Measurements from ENCODE around the gene FN1.
"Not testable (repeated sequence)": the region's sequence is repeated elsewhere in the genome, so short reads cannot be mapped to it uniquely, and the experiment has no call there.

The FN1 gene

DNA sequence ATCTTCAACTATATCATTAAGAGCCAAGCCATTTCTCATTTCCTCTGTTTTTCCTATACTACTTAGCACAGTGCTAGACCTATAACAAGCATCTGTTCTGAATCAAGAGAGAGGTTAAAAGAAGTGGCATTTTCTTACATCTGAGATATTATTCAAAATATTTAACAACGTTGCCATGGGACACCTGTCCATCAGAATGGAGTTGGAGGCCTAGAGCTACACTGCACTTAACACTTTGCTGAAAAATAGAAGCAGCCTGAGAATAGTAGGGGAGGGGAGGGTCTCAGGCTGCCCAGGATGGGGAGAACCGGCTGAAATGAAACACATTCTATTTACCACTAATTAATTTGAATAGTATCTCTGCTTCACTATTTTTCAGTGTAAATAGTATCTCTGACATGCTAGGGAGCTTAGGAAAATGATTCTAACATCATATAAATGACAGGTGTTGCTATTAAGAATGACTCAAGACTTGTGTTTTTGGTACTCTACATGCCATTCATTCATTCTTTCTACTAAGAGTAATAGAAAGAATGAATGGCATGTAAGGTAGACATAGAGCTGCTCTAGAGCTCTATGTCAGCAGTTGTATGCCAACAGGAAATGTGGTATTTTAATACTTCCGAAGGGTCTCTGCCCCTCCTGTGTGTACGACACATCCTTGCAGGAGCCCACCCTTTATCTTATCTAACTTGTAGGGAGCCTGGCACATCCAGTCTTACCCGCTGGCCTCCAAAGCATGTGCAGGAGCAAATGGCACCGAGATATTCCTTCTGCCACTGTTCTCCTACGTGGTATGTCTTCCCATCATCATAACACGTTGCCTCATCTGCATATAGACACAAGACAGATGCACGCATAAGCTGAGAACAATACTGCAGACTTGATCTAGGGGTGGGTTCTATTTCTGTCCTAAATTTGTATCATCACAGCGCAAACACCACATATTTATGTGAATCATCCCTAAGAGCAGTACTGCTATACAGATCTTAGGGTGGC lies 71.4 kb downstream of the FN1 start:
- DNase-seq: no peak

DNA sequence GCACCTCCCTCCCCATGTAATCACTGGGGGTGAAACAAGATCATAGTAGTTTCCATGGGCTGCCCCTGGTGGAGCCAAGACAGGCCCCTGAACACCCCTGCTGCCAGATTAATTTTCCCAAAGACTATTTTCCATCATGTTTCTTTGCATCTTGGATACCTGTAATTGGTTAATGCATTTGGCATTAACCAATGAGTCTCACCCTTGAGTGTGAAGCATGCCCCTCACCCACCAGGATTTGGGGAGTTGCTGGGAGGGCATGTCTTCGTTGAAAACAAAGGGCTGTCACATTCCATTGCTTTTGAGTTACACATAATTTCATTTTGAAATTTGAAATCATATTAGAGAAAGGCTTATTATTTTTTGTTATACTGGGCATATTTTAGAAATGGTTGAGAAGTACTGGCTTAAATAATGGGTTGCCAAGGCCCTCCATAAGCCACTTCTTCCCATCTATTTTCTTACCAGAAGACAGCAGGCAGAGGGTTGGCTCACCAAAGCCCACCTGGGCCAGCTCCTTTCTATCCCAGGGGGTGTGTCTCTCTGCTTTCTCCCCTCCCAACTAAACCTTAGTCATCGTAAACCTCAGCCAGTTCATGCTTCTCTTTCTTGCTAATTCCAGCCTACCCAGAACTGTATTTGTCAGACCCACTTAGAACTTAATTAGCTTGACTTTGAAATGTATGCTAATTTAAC lies 72.3 kb downstream of the FN1 start:
- DNase-seq: no peak

DNA sequence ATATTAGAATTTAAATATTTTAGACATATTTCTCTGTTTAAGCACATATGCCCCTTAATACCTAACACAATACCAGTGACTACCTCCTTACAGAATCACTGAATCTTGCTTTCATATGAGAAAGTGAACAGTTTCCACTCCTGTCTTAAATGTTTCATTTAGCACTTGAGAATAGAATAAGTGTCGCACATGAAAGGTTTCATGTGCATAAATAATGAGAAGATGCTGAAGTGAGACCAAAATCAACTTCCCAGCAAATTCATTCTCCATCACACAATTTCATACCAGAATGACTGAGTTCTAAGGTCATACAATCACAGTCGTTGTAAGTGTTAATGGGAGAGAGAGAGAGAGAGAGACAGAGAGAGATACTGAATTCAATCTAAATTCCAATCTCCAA lies 72.8 kb downstream of the FN1 start:
- no peak for DNase-seq

GRCh38 chr2:215362562-215362904 lies 73.3 kb downstream of the FN1 start:
- DNase-seq: no peak

DNA sequence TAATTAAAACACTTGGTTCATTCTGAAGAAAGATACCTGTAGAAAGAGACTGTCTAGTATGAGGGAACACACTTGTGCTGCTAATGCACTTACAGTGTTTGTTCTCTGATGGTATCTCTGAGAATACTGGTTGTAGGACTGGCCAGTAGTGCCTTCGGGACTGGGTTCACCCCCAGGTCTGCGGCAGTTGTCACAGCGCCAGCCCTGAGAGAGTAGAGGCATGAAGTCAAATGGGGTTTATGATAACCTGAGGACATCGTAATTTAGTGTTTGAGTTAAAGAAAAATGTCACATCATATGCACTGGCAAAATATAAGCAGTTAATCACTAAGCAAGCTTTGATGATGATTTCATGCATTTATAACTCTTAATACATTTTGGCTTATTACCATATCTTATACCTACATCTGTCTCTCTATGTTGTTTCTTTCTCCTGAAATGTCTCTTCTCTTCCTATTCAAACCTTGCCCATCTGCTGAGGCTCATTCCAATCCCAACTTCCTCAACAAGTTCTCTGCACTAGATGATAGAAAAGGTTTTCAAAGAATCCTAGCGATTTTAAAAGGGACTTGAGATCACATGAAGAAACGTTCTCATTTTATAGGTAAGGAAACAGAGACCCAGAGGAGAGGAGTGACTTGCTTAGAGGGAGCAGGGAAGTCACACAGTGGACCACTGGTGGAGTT lies 73.8 kb downstream of the FN1 start:
- DNase-seq: no peak

- no peak for DNase-seq
Observed at GRCh38 chr2:215361211-215361875, 74.5 kb downstream of the FN1 start.

DNA sequence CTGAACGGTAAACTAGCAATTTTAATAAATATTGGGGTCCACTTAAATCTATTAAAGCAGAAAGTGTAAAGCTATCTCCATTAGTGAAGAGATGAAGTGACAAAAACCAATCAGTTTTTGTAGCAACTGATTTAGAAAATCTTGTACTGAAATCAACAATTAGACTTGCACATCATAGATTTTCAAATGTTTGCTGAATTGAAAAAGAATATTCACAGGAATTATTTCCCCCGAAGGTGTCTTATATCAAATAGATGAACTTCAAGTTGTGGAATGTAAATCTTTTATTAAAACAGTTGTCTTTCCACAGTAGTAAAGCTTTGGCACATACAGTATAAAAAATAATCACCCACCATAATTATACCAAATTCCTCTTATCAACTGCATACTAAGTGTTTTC lies 75.3 kb downstream of the FN1 start:
- no peak for DNase-seq

GRCh38 chr2:215360059-215360458 lies 75.8 kb downstream of the FN1 start:
- not testable (repeated sequence) for DNase-seq

DNA sequence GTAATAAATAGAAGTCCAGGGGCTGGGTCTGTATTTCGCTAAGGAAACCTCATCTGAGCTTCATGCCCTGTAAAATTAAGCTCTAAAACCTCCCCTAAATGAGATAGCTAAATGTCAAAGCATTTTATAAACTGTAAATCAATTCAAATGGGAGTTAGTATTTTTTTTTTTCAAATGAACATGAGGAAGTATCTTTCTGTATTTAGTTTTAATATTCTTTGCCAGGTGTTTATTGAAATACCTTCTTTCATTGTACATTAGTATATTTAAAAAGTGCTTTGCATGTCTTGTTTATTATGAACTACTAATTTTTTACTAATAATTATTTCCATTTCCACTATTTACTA lies 76.3 kb downstream of the FN1 start:
- no peak for DNase-seq

- no peak for DNase-seq
Observed at GRCh38 chr2:215358891-215359575, 76.8 kb downstream of the FN1 start.

DNA sequence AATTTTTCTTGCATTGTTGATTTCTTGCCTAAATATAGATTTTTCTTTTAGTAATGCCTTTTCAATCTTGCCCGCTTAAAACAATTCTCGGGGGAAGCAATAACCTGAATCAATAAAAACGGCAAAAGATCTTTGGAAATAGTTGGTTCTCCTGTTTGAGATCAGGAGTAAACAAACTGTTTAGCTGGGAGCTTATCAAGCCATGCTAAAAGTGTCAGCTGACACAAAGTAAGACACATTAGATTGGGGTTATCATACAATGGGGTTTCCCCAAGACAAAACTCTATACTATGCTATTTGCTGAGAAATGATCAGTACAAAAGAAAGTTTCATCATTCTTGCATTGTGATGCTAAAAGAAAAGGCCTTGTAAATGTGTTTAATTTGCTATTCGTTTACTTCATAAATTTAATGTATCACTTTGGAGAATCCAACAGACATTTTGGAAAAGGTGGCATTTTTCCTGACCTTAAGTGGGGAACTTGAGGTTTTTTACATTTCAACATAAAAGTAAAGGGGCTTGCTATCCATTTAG lies 77.5 kb downstream of the FN1 start:
- DNase-seq: no peak

DNA sequence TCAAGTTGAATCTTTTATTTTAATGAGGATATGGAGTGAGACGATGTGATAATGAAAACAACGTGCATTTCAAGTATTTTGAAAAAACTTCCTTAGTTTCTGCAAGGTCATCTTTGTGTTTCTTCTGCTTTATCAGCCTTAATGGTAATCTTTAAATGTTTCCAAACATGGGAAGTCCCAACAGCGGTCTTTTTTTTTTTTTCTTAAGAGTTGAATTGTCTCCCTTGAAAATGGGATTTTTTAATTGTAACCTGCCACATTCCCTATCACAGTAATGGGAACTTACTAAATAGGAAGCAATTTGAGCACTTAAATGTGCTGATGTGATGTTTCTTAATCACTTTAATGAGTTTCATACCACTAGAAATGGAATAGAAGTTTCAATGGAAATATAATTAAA lies 78.2 kb downstream of the FN1 start:
- DNase-seq: no peak

- peak; percentile 35 for DNase-seq
Observed at GRCh38 chr2:215356948-215357461, 78.9 kb downstream of the FN1 start.

DNA sequence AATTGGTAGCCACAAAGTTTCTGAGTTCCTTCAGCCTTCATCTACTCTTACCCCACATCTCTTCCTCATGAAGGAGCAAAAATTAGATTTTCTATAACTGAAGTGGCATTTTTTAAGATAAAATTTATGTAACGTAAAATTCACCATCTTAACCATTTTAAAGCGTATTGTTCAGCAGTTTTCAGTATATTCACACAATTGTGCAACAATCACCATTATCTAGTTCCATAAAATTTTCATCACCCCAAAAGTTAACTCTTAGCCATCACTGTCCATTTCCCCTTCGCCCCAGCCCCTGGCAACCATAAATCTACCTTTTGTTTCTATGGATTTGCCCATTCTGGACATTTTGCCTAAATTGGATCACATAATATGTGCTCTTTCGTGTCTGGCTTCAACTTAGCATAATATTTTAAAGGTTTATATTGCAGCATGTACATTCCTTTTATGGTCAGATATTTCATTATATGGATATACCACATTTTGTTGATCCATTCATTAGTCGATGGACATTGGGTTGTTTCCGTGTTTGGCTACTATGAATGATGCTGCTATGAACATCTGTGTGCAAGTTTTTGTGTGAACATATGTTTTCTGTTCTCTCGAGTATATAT lies 79.4 kb downstream of the FN1 start:
- no peak for DNase-seq

GRCh38 chr2:215355801-215356200 lies 80.1 kb downstream of the FN1 start:
- DNase-seq: no peak

DNA sequence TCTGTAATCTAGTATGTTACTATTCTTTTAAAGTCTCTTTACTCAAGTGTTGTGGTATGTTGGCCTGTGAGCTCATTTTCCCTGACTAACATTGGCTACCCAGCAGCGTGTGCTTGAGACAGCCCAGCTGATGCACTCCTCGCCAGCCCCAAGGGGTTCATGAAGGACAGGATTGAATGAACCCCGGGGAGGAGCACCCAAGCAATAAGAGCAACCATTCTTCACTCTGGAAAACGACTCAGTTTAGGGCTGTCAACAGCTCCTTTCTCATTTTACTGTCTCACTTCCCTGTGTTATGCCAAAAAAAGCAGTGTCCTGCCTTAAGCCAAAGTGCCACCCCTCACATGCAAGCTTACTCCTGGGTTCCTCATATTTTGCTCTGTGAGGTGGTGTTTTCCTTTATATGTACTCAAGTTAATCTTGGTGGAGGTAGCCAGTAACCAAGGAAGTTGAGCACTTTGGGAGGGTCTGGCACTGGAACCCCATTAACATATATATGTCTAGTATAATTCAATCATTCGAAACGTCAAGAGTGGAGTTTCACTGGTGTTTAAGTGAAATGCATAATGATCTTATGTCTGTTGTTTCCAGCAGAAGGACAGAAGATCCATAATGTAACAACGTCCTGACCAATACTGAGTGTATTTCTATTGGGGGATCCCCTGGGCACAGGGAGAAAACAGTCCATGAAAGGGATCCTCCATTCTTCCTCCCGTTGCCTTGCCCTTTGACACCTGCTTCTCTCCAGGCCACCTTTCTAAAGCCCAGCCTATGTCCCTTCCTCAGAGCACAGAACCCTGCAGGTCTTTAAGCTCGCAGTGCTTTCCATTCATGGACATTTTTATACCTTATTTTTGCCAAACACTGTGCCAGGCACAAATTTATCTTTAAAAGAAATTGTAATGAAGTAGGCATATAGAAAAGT lies 80.8 kb downstream of the FN1 start:
- DNase-seq: no peak

GRCh38 chr2:215352602-215353001 lies 83.3 kb downstream of the FN1 start:
- no peak for DNase-seq

DNA sequence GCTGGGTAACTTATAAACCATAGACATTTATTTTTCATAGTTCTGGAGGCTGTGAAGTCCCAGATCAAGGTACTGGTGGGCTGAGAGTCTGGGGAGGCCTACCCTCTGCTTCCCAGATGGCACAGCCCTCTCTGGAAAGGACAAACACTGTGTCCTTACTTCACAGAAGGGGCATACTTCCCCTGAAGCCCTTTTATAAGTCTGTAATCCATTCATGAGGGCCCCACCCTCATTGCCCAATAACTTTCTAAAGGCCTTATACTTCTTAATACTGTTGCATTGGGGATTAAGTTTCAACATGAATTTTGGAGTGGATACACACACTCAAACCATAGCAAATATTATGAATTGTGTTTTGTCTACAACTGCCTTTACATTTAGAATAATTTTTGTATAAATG lies 88.0 kb downstream of the FN1 start:
- no peak for DNase-seq

- no peak for DNase-seq
Observed at GRCh38 chr2:215338883-215339679, 96.8 kb downstream of the FN1 start.

Measured in femur (tissue), 1 donor.